ENCODE data around the gene BICDL1.

Gene BICDL1, protein sequence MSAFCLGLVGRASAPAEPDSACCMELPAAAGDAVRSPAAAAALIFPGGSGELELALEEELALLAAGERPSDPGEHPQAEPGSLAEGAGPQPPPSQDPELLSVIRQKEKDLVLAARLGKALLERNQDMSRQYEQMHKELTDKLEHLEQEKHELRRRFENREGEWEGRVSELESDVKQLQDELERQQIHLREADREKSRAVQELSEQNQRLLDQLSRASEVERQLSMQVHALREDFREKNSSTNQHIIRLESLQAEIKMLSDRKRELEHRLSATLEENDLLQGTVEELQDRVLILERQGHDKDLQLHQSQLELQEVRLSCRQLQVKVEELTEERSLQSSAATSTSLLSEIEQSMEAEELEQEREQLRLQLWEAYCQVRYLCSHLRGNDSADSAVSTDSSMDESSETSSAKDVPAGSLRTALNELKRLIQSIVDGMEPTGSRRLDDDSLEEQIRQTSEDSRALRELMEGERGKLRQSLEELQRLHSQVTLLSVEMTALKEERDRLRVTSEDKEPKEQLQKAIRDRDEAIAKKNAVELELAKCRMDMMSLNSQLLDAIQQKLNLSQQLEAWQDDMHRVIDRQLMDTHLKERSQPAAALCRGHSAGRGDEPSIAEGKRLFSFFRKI

DNA sequence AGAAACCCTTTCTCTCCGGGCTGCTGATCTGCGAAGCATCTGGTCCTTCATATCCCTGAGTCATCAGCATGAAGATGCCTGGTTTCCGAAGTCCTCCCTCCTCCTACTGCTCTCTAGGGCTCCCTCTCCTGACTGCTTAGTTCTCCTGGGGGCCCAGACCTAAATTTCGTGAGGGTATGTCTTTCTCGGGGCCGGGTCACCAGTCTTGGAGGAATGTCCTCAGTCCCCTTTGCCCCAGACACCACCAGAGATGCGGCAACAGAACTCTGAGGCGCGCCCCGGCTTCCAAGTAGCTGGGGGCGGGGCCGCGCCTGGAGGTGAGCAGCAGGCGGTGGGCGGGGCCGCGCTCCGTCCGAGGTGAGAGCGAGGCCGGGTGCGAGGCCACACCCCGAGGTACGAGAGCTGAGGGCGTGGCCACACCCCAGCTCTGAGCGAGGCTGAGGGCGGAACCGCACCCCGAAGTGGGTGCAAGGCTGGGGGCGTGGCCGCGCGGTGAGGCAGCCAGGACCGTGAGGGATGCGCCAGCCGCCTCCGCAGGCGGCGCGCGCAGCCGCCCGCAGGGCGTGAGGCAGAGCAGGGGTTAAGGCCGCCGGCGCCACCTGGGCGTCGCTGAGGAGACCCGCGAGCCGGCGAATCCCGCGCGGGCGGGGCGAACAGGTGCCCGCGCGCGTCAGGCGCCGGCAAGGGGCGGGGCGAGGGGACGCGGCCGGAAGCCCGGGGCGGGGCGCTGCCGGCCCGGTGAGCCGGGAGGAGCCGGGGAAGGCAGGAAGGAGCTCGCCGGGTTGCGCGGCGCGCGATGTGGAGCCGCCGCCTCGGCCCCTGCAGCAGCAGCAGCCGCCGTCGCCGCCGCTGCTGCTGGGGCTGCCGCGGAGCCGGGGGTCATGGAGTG, at the start of gene BICDL1:
TSS of gene BICDL1 (plus strand) at position 765 of the 889 bp plus-strand sequence. CDS start 633 bp downstream, outside the sequence.
- Histone ChIP-seq H3K4me1 (ENCODE audit: control insufficient read depth, insufficient read depth, low read length) (no peaks in the 10 kb centered on the region), H3K36me3 (ENCODE audit: control insufficient read depth in 2 of 2, insufficient read depth in 1 of 2, low read length in 2 of 2) (no peaks in the 10 kb centered on the region), H3K27ac (ENCODE audit: extremely low read depth, low read depth, low read length) (peak within 1 kb of the TSS; percentile 50; the same call in 1 of the 2 replicates), H3K4me3 (ENCODE audit: low read depth, low read length) (peak within 1 kb of the TSS; percentile 62), H3K9me3 (ENCODE audit: control insufficient read depth, insufficient read depth, low read depth, low read length) (no peaks in the 10 kb centered on the region)
- POLR2A ChIA-PET: interaction anchor here (1.5 to 1.8 kb wide), 3 partner anchors 99 to 303 kb away, joined by 7 to 12 read pairs (median 11); partner anchors contain the start of genes RAB35 and RNU4-2
- CTCF ChIA-PET: interaction anchor here (0.6 to 1.3 kb wide), 7 partner anchors 19 to 177 kb away, joined by 3 to 4 read pairs (median 3); no protein-coding TSS in a partner anchor
- TF ChIP-seq GLIS1 (tag by site-specific recombination; IDR thresholded peaks at IDR 0.05) (peak; percentile 51; the same call in 1 of the 2 replicates), KLF7 (tag by site-specific recombination; IDR thresholded peaks at IDR 0.05; ENCODE audit: borderline replicate concordance) (no peak), IKZF3 (tag by site-specific recombination; IDR thresholded peaks at IDR 0.05) (no peak), KLF16 (tag by site-specific recombination; IDR thresholded peaks at IDR 0.05) (peak; percentile 79; the same call in 1 of the 2 replicates), YY1 (tag by site-specific recombination; IDR thresholded peaks at IDR 0.05) (no peak), ZNF629 (tag by site-specific recombination; IDR thresholded peaks at IDR 0.05) (peak; percentile 26; the same call in 1 of the 2 replicates), KLF9 (tag by site-specific recombination; IDR thresholded peaks at IDR 0.05; ENCODE audit: low read depth) (peak; percentile 100), ZNF366 (tag by site-specific recombination; conservative IDR thresholded peaks at IDR 0.05) (0 out of 2 replicates have a peak, but pooled peaks have one; percentile 34), HOXD13 (CRISPR knock-in tag; IDR thresholded peaks at IDR 0.05; ENCODE audit: borderline replicate concordance) (no peak), ZBTB20 (tag by site-specific recombination; IDR thresholded peaks at IDR 0.05) (peak; percentile 28; the same call in 1 of the 2 replicates), ZEB2 (tag by site-specific recombination; IDR thresholded peaks at IDR 0.05) (peak; percentile 82), ZNF585B (tag by site-specific recombination; IDR thresholded peaks at IDR 0.05) (no peak), ZNF324 (tag by site-specific recombination; IDR thresholded peaks at IDR 0.05) (no peak), KLF1 (tag by site-specific recombination; IDR thresholded peaks at IDR 0.05) (peak; percentile 97), ZXDB (tag by site-specific recombination; IDR thresholded peaks at IDR 0.05) (no peak), ZNF155 (tag by site-specific recombination; IDR thresholded peaks at IDR 0.05) (no peak), ZNF423 (tag by site-specific recombination; IDR thresholded peaks at IDR 0.05) (no peak), ZNF830 (tag by site-specific recombination; IDR thresholded peaks at IDR 0.05; ENCODE audit: low read depth) (no peak), ZSCAN16 (tag by site-specific recombination; IDR thresholded peaks at IDR 0.05) (no peak)
- TF ChIP-seq, protein P1, sequence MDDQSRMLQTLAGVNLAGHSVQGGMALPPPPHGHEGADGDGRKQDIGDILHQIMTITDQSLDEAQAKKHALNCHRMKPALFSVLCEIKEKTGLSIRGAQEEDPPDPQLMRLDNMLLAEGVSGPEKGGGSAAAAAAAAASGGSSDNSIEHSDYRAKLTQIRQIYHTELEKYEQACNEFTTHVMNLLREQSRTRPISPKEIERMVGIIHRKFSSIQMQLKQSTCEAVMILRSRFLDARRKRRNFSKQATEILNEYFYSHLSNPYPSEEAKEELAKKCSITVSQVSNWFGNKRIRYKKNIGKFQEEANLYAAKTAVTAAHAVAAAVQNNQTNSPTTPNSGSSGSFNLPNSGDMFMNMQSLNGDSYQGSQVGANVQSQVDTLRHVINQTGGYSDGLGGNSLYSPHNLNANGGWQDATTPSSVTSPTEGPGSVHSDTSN (CRISPR knock-in tag; IDR thresholded peaks at IDR 0.05): no peak; the same call in 1 of the 2 replicates
- TF ChIP-seq, protein P2, sequence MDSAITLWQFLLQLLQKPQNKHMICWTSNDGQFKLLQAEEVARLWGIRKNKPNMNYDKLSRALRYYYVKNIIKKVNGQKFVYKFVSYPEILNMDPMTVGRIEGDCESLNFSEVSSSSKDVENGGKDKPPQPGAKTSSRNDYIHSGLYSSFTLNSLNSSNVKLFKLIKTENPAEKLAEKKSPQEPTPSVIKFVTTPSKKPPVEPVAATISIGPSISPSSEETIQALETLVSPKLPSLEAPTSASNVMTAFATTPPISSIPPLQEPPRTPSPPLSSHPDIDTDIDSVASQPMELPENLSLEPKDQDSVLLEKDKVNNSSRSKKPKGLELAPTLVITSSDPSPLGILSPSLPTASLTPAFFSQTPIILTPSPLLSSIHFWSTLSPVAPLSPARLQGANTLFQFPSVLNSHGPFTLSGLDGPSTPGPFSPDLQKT (IDR thresholded peaks at IDR 0.05; ENCODE audit: borderline replicate concordance, low read depth, low read length): peak; percentile 60; the same call in 1 of the 2 replicates
- TF ChIP-seq, protein P3, sequence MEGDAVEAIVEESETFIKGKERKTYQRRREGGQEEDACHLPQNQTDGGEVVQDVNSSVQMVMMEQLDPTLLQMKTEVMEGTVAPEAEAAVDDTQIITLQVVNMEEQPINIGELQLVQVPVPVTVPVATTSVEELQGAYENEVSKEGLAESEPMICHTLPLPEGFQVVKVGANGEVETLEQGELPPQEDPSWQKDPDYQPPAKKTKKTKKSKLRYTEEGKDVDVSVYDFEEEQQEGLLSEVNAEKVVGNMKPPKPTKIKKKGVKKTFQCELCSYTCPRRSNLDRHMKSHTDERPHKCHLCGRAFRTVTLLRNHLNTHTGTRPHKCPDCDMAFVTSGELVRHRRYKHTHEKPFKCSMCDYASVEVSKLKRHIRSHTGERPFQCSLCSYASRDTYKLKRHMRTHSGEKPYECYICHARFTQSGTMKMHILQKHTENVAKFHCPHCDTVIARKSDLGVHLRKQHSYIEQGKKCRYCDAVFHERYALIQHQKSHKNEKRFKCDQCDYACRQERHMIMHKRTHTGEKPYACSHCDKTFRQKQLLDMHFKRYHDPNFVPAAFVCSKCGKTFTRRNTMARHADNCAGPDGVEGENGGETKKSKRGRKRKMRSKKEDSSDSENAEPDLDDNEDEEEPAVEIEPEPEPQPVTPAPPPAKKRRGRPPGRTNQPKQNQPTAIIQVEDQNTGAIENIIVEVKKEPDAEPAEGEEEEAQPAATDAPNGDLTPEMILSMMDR (tag by site-specific recombination; IDR thresholded peaks at IDR 0.05): peak; percentile 75
- TF ChIP-seq, protein P4, sequence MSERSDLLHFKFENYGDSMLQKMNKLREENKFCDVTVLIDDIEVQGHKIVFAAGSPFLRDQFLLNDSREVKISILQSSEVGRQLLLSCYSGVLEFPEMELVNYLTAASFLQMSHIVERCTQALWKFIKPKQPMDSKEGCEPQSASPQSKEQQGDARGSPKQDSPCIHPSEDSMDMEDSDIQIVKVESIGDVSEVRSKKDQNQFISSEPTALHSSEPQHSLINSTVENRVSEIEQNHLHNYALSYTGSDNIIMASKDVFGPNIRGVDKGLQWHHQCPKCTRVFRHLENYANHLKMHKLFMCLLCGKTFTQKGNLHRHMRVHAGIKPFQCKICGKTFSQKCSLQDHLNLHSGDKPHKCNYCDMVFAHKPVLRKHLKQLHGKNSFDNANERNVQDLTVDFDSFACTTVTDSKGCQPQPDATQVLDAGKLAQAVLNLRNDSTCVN (tag by site-specific recombination; optimal IDR thresholded peaks at IDR 0.05): peak; percentile 94
- TF ChIP-seq, protein P5, sequence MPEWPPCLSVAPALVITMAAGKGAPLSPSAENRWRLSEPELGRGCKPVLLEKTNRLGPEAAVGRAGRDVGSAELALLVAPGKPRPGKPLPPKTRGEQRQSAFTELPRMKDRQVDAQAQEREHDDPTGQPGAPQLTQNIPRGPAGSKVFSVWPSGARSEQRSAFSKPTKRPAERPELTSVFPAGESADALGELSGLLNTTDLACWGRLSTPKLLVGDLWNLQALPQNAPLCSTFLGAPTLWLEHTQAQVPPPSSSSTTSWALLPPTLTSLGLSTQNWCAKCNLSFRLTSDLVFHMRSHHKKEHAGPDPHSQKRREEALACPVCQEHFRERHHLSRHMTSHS (tag by site-specific recombination; IDR thresholded peaks at IDR 0.05): no peak
- TF ChIP-seq, protein P6, sequence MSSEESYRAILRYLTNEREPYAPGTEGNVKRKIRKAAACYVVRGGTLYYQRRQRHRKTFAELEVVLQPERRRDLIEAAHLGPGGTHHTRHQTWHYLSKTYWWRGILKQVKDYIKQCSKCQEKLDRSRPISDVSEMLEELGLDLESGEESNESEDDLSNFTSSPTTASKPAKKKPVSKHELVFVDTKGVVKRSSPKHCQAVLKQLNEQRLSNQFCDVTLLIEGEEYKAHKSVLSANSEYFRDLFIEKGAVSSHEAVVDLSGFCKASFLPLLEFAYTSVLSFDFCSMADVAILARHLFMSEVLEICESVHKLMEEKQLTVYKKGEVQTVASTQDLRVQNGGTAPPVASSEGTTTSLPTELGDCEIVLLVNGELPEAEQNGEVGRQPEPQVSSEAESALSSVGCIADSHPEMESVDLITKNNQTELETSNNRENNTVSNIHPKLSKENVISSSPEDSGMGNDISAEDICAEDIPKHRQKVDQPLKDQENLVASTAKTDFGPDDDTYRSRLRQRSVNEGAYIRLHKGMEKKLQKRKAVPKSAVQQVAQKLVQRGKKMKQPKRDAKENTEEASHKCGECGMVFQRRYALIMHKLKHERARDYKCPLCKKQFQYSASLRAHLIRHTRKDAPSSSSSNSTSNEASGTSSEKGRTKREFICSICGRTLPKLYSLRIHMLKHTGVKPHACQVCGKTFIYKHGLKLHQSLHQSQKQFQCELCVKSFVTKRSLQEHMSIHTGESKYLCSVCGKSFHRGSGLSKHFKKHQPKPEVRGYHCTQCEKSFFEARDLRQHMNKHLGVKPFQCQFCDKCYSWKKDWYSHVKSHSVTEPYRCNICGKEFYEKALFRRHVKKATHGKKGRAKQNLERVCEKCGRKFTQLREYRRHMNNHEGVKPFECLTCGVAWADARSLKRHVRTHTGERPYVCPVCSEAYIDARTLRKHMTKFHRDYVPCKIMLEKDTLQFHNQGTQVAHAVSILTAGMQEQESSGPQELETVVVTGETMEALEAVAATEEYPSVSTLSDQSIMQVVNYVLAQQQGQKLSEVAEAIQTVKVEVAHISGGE (tag by site-specific recombination; conservative IDR thresholded peaks at IDR 0.05; ENCODE audit: low read depth): no peak
